Endothelial cell of umbilical vein (primary cell): ENCODE data around the gene BACH2. TPM values are rescaled to one million over a fixed set of nuclear protein-coding genes. Genes with fewer than 3 reads are reported as not detected.

Experiments
- BruUV-seq: library from RNA; stranded (reverse); fragments of 400-500 nt; replicated peaks from 2 replicates; lab custom pipeline; 2021; lab: Mats Ljungman, UMichigan
- CTCF ChIA-PET: fragments of 300-600, 350-600 bp; sonication (Branson Sonifier 250); formaldehyde crosslinking; loops from one replicate; lab custom pipeline; 2021; ENCODE audit warnings: antibody characterized with exemption, inconsistent platforms; lab: Charles Lee
- POLR2A ChIA-PET: fragments of 300-600, 350-600 bp; sonication (Branson Sonifier 250); formaldehyde crosslinking; loops from one replicate; lab custom pipeline; 2021; ENCODE audit warnings: antibody characterized with exemption, inconsistent platforms; lab: Charles Lee
- DNase-seq: peaks from one replicate; pipeline ENCODE4 v3.0.0-alpha.2; 2011; ENCODE audit warnings: low read depth, low spot score
- FAIRE-seq: peaks from 2 replicates; lab custom pipeline; 2011; peaks lifted over from hg19 to GRCh38; lab: Jason Lieb, UNC
- H2AFZ ChIP-seq: 2 replicates; pipeline ENCODE4 v1.6.0; 2012; ENCODE audit warnings: low read depth, low read length, control low read depth, inconsistent platforms
- H3K27ac ChIP-seq: 2 replicates; pipeline ENCODE4 v1.5.1; 2011; ENCODE audit warnings: low read depth, mild to moderate bottlenecking, control low read depth, low read length, moderate library complexity; ENCODE audit not compliant: insufficient read depth
- H3K27me3 ChIP-seq, 2 experiments: 2 replicates each; pipeline versions ENCODE4 v1.6.0 to v1.6.1; 2011; ENCODE audit warnings: low read length in 2 of 2, mixed read lengths in 1 of 2; ENCODE audit not compliant: control insufficient read depth in 2 of 2, insufficient read depth in 2 of 2
- H3K36me3 ChIP-seq, 2 experiments: 2 replicates in 1 of 2; 3 replicates in 1 of 2; pipeline ENCODE4 v1.5.1; 2011; ENCODE audit warnings: low read length in 2 of 2, mild to moderate bottlenecking in 1 of 2, moderate library complexity in 1 of 2; ENCODE audit not compliant: control insufficient read depth in 2 of 2, insufficient read depth in 2 of 2; ENCODE audit errors: extremely low read depth in 1 of 2
- H3K4me1 ChIP-seq: 3 replicates; pipeline ENCODE4 v1.5.1; 2011; ENCODE audit warnings: mild to moderate bottlenecking, low read length; ENCODE audit not compliant: control insufficient read depth, insufficient read depth; ENCODE audit errors: extremely low read depth
- H3K4me2 ChIP-seq: 2 replicates; pipeline ENCODE4 v1.6.1; 2011; ENCODE audit warnings: low read length, control low read depth, mixed read lengths; ENCODE audit not compliant: insufficient read depth
- H3K4me3 ChIP-seq, 3 experiments: fragments of 200-600 bp in 1 of 3; sonication (generic), shearing (Covaris generic) in 1 of 3; replicated peaks in 1 of 3; 2 replicates each; pipeline ENCODE4 v1.5.1; 2011 to 2016; ENCODE audit warnings: control low read depth in 3 of 3, low read length in 3 of 3, mild to moderate bottlenecking in 2 of 3, inconsistent platforms in 1 of 3, low read depth in 1 of 3, moderate library complexity in 1 of 3; ENCODE audit not compliant: insufficient read depth in 1 of 3
- H3K79me2 ChIP-seq: 2 replicates; pipeline ENCODE4 v1.6.0; 2012; ENCODE audit warnings: low read length, inconsistent platforms; ENCODE audit not compliant: control insufficient read depth, insufficient read depth
- H3K9ac ChIP-seq: replicated peaks from 2 replicates; pipeline ENCODE3; 2011; ENCODE audit warnings: low read length, control low read depth; ENCODE audit not compliant: insufficient read depth; ENCODE audit errors: extremely low read depth
- H3K9me1 ChIP-seq: replicated peaks from 3 replicates; pipeline ENCODE4 v1.6.0; 2011; ENCODE audit warnings: mild to moderate bottlenecking, low read length; ENCODE audit not compliant: control insufficient read depth, insufficient read depth; ENCODE audit errors: extremely low read depth
- H3K9me3 ChIP-seq: replicated peaks from 2 replicates; pipeline ENCODE4 v1.5.1; 2012; ENCODE audit warnings: low read length, inconsistent platforms; ENCODE audit not compliant: control insufficient read depth, insufficient read depth
- H4K20me1 ChIP-seq: replicated peaks from 2 replicates; pipeline ENCODE3; 2011; ENCODE audit warnings: mild to moderate bottlenecking, low read length; ENCODE audit not compliant: control insufficient read depth, insufficient read depth; ENCODE audit errors: extremely low read depth
- CTCF ChIP-seq, 2 donors: IDR thresholded peaks; 1 replicate in 1 of 2; 2 replicates in 1 of 2; pipeline ENCODE4 v1.5.1; 2011; ENCODE audit warnings: low read length in 2 of 2, mild to moderate bottlenecking in 2 of 2, moderate library complexity in 2 of 2, control low read depth in 1 of 2, inconsistent platforms in 1 of 2, low read depth in 1 of 2; ENCODE audit not compliant: insufficient read depth in 1 of 2; ENCODE audit errors: extremely low read depth in 1 of 2
- EZH2 ChIP-seq: IDR thresholded peaks from 2 replicates; pipeline ENCODE4 v1.6.1; 2012; ENCODE audit warnings: borderline replicate concordance, low read depth, mild to moderate bottlenecking, moderate library complexity, low read length, inconsistent platforms; ENCODE audit not compliant: severe bottlenecking
- FOS ChIP-seq: IDR thresholded peaks from 2 replicates; pipeline ENCODE4 v1.6.1; 2011; ENCODE audit warnings: mild to moderate bottlenecking, low read length, moderate library complexity, borderline replicate concordance; ENCODE audit not compliant: insufficient read depth
- JUN ChIP-seq: IDR thresholded peaks from 2 replicates; pipeline ENCODE4 v1.6.1; 2011; ENCODE audit warnings: borderline replicate concordance, low read depth; ENCODE audit not compliant: insufficient read length, insufficient read depth
- MAX ChIP-seq: IDR thresholded peaks from 2 replicates; pipeline ENCODE4 v1.6.1; 2011; ENCODE audit not compliant: insufficient read depth, insufficient read length
- POLR2A ChIP-seq: IDR thresholded peaks from 2 replicates; pipeline ENCODE4 v1.6.1; 2012; ENCODE audit warnings: low read depth, mild to moderate bottlenecking, control low read depth, low read length
- POLR2AphosphoS5 ChIP-seq: IDR thresholded peaks from 2 replicates; pipeline ENCODE4 v1.6.1; 2012; ENCODE audit warnings: low read depth, mild to moderate bottlenecking, control low read depth, low read length, moderate library complexity; ENCODE audit not compliant: insufficient read depth
- dilution Hi-C: fragments of 300-500 bp; cut with MboI; formaldehyde crosslinking; loops from one replicate; pipeline ENCODE4 v1.15.0; 2019; ENCODE audit warnings: low sequenced_read_pairs; ENCODE audit not compliant: extremely low pct_ligation_motif_present
- intact Hi-C: fragments of 100-400 bp; cut with micrococcal nuclease; formaldehyde crosslinking; loops from one replicate; pipeline ENCODE4 v1.10.0; 2022
- polyA plus RNA-seq, 4 experiments: library from polyadenylated mRNA; depleted of rRNA in 3 of 4; stranded (reverse) in 3 of 4; unstranded in 1 of 4; fragments of >200 nt; gene quantifications; 2 replicates each; pipeline versions ENCODE4 v1.2.1 to v1.2.3, GENCODE V29; 2011 to 2012; ENCODE audit warnings: missing spikeins in 1 of 4
- total RNA-seq: library from RNA; stranded (reverse); gene quantifications from 2 replicates; pipeline ENCODE4 v1.2.3, GENCODE V29; 2021

Gene BACH2
- total and polyA plus RNA-seq, 2 donors (not counting 3 experiments of a cell fraction or from before 2014, with no cell fraction given), result 1.7 to 5.6 TPM

DNA sequence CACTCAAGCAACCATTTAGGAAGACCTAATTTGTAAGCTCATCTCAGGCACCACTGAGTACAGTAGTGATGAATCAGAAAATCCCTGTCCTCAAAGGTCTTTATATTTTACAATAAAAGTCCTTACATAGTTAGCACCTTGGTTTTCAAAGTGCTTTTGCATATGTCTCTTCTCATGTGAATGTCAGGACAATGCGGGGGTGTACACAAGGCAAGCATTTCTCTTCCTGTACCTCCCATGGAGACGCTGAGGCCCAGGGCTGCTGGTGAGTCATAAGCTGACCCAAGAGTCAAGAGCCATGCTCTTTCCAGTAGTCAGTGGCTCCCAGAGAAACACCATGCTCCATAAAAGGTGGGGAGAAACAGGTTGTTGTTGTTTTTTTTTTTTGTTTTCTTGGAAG is 228.4 kb downstream of the BACH2 start:
- TF ChIP-seq POLR2AphosphoS5, result no peak
- TF ChIP-seq CTCF (IDR thresholded peaks at IDR 0.05; ENCODE audit: extremely low read depth in 1 of 2, insufficient read depth in 1 of 2, low read depth in 1 of 2, low read length in 2 of 2), result no peak
- TF ChIP-seq MAX, result no peak
- no peak for TF ChIP-seq EZH2
- peak; percentile 43 for TF ChIP-seq FOS
- TF ChIP-seq JUN, result no peak
- no peak for TF ChIP-seq POLR2A
- Histone ChIP-seq H3K4me1 (peaks cover 4% of the 10 kb centered on the region), H3K79me2 (no peaks in the 10 kb centered on the region), H3K4me2 (no peak overlapping the region), H3K9ac (no peak overlapping the region), H2AFZ (no peak overlapping the region), H3K27me3 (peaks cover 2% of the 10 kb centered on the region in 2 experiments), H3K36me3 (no peaks in the 10 kb centered on the region), H3K4me3 (no peak overlapping the region), H3K27ac (no peak overlapping the region), H4K20me1 (no peaks in the 10 kb centered on the region), H3K9me3 (no peaks in the 10 kb centered on the region), H3K9me1 (no peaks in the 10 kb centered on the region)
- intact Hi-C loops, result no loop called here
- peak; percentile 42 for FAIRE-seq
- BruUV-seq, result no TSS peak
- ChIA-PET CTCF (interaction anchor here (1.3 kb wide), 1 partner anchor 128 kb away, joined by 3 read pairs; no protein-coding TSS in a partner anchor), POLR2A (no interaction called here)
- DNase-seq, result peak; percentile 22
- dilution Hi-C loops, result no loop called here
